Neural crest cell (in vitro differentiated cells): ENCODE measurements around the gene EBLN2. TPM values are rescaled to one million over a fixed set of nuclear protein-coding genes. Genes with fewer than 3 reads are reported as not detected.
A peak's percentile ranks its signal among the peaks of the same experiment; 100 is the strongest.

ENCODE experiments used
- DNase-seq: peaks from one replicate; pipeline ENCODE4 v3.0.0; 2021; ENCODE audit warnings: low read depth, mixed read lengths, low spot score
- H3K27ac Mint-ChIP-seq: one replicate; pipeline ENCODE4 v1.8.0; 2021; ENCODE audit warnings: mild to moderate bottlenecking, mixed read lengths; ENCODE audit not compliant: unreplicated experiment
- H3K27me3 Mint-ChIP-seq: 2 replicates; pipeline ENCODE4 v1.8.0; 2021; ENCODE audit warnings: low read depth, mild to moderate bottlenecking, mixed read lengths
- H3K36me3 Mint-ChIP-seq: 2 replicates; pipeline ENCODE4 v1.8.0; 2021; ENCODE audit warnings: low read depth, mild to moderate bottlenecking, mixed read lengths
- H3K4me1 Mint-ChIP-seq: 2 replicates; pipeline ENCODE4 v1.8.0; 2021; ENCODE audit warnings: mixed read lengths
- H3K4me3 Mint-ChIP-seq: one replicate; pipeline ENCODE4 v1.8.0; 2021; ENCODE audit warnings: mild to moderate bottlenecking, mixed read lengths
- H3K9me3 Mint-ChIP-seq: 2 replicates; pipeline ENCODE4 v1.8.0; 2021; ENCODE audit warnings: mixed read lengths
- total RNA-seq: library from RNA; stranded (reverse); gene quantifications from 2 replicates; pipeline ENCODE4 v1.2.1, GENCODE V29; 2021
- TF ChIP-seq, protein P1 (sequence below): fragments of 200-600 bp; sonication (generic); conservative IDR thresholded peaks from 2 replicates; pipeline ENCODE4 v1.5.0; 2021; ENCODE audit warnings: antibody characterized with exemption, mild to moderate bottlenecking

Gene EBLN2
- total RNA-seq, 1 donor from 2014 or later = 7.0 TPM

DNA sequence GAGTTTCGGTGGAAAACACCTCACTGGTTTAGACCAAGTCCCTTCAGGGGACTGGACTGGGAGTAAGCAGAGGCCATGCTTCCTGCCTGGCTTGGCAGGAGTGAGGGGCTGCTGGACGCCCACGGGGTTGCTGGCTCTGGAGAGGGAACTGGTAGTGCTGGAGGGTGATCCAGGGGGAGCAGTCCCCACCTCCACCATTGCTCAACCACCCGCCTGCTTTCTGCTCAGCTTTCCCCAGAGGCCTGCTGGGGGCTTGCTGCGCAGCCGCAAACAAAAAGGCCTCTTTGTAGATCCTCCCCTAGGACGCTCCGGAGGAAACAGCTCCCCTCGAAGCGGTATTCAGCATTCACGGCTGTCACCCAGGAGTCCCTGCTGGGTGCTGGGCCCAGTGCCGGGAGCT, 33.5 kb downstream of the EBLN2 start:
- H3K27ac Mint-ChIP-seq = peak overlapping the region; percentile 89
- H3K27me3 Mint-ChIP-seq = peaks cover 2% of the 10 kb centered on the region
- no peak overlapping the region for H3K4me3 Mint-ChIP-seq
- H3K9me3 Mint-ChIP-seq = no peaks in the 10 kb centered on the region
- DNase-seq = peak; percentile 38
- peaks cover 19% of the 10 kb centered on the region for H3K4me1 Mint-ChIP-seq
- no peaks in the 10 kb centered on the region for H3K36me3 Mint-ChIP-seq
- TF ChIP-seq, protein P1, sequence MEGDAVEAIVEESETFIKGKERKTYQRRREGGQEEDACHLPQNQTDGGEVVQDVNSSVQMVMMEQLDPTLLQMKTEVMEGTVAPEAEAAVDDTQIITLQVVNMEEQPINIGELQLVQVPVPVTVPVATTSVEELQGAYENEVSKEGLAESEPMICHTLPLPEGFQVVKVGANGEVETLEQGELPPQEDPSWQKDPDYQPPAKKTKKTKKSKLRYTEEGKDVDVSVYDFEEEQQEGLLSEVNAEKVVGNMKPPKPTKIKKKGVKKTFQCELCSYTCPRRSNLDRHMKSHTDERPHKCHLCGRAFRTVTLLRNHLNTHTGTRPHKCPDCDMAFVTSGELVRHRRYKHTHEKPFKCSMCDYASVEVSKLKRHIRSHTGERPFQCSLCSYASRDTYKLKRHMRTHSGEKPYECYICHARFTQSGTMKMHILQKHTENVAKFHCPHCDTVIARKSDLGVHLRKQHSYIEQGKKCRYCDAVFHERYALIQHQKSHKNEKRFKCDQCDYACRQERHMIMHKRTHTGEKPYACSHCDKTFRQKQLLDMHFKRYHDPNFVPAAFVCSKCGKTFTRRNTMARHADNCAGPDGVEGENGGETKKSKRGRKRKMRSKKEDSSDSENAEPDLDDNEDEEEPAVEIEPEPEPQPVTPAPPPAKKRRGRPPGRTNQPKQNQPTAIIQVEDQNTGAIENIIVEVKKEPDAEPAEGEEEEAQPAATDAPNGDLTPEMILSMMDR = no peak

DNA sequence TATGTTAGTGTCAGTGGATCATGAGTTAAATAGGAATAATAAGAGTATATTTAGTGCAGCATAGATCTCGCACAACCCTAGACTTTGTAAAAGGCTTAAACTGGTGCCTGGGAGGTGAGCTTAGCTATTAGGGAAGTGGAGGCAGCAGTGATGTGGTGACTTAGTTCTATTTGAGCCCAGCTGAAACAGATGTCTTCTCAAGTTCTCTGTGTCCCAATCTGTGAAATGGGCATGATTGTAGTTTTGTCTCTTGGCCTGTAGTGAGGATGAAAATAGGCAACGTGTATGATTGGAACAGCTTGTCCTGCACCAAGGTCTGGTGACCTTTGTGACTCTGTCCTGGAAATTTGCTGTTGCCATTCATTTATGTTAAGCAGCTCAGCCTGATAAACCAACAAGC, 34.7 kb downstream of the EBLN2 start:
- peaks cover 23% of the 10 kb centered on the region for H3K4me1 Mint-ChIP-seq
- no peaks in the 10 kb centered on the region for H3K9me3 Mint-ChIP-seq
- no peaks in the 10 kb centered on the region for H3K36me3 Mint-ChIP-seq
- H3K27ac Mint-ChIP-seq = no peak overlapping the region
- no peak for DNase-seq
- no peaks in the 10 kb centered on the region for H3K27me3 Mint-ChIP-seq
- TF ChIP-seq, protein P1 = no peak
- H3K4me3 Mint-ChIP-seq = no peak overlapping the region

DNA sequence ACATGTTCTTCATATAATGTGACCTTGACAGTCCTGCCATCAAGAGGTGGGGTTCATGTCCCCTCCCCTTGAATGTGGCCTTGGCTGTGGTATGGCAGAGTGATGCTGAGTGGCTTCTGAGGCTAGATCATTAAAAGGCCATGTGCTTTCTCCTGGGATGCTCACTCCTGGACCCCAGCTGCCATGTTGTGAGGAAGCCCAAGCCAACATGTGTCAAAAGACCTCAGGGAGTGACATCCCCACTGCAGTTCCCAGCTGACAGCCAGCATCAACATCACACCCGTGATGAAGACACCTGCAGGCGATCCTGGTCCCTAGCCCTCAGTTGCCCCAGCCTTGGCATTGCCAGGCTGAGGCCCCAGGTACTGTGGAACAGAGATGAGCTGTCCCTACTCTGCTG, 36.6 kb downstream of the EBLN2 start:
- H3K4me3 Mint-ChIP-seq = no peak overlapping the region

DNA sequence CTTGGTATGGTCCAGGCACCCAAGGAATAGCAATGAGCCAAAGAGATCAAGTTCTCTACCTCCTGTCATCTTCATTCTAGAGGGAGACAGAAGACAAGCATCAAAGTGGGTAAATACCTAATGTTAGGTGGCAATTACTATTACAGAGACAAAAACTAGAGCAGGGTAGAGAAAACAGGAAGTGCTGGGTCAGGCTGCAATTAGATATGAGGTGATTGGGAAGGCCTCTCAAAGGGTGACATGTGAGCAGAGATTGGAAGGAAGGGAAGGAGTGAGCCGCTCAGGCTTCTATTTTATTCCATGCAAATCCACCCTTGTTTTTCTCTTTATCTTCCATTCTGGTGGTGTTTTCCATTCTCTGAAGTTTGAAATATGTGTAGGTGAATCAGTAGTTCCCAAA, 37.4 kb downstream of the EBLN2 start:
- TF ChIP-seq, protein P1 = no peak
- Mint-ChIP-seq H3K4me3 (no peak overlapping the region), H3K4me1 (peaks cover 25% of the 10 kb centered on the region)

More for the DNA sequence above, 36.6 kb downstream of the EBLN2 start:
- Mint-ChIP-seq H3K36me3 (no peaks in the 10 kb centered on the region), H3K4me1 (peaks cover 25% of the 10 kb centered on the region), H3K9me3 (no peaks in the 10 kb centered on the region), H3K27ac (no peak overlapping the region), H3K27me3 (no peaks in the 10 kb centered on the region)
- TF ChIP-seq, protein P1 = no peak
- no peak for DNase-seq

DNA sequence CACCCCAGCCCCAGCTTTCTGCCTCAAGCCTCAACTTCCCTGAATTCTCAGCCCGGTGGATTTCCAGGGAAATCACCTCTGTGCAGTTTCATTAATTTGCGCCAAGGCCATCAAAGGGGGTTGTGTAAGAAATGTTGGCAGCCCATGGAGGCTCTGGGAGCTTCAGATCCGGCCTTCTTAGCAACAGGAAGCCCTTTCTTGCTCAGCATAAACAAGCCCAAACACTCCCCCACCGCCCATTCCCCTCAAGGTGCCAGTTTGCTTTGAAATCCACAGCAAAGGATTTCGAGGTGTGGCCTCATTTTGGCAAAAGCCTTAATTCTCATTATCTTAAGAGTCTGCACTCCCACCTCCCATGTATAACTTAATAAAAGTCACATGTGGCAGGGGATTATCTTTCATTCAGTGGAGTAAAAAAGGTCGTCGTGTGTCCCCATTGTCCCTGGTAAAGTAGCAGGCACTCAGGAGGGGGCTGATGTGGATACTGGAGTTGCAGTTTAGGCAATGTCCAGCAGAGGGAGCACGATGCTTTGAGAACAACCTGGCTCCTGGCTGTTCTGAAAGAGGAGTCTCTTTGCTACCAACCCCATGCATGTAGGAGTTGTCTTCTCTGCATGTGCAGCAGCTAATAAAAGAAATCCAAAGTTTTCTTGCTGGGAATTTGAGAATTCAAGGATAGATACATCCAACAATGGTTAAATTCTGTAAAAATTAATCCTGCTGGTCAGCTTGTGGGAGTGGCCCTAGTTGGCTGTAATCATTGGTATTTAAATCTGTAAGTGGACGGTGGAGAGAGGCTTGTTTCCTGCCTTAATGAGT, 39.5 kb downstream of the EBLN2 start:
- Mint-ChIP-seq H3K4me3 (no peak overlapping the region), H3K9me3 (no peaks in the 10 kb centered on the region), H3K27ac (no peak overlapping the region), H3K36me3 (no peaks in the 10 kb centered on the region), H3K4me1 (peaks cover 10% of the 10 kb centered on the region), H3K27me3 (no peaks in the 10 kb centered on the region)
- DNase-seq = peak; percentile 94
- TF ChIP-seq, protein P1 = peak; percentile 97

More for the DNA sequence above, 37.4 kb downstream of the EBLN2 start:
- Mint-ChIP-seq H3K36me3 (no peaks in the 10 kb centered on the region), H3K27me3 (no peaks in the 10 kb centered on the region), H3K9me3 (no peaks in the 10 kb centered on the region), H3K27ac (no peak overlapping the region)
- DNase-seq = no peak
